DMS53 treated with DMSO at 0.1 percent for 48 hours (cell line): ENCODE measurements around the gene OR11G2.
"Not testable (repeated sequence)": the region's sequence is repeated elsewhere in the genome, so short reads cannot be mapped to it uniquely, and the experiment has no call there.

Experiments used
- DNase-seq: peaks from one replicate; lab custom pipeline; 2025; ENCODE audit not compliant: unreplicated experiment; lab: John Stamatoyannopoulos, UW

The OR11G2 gene, protein sequence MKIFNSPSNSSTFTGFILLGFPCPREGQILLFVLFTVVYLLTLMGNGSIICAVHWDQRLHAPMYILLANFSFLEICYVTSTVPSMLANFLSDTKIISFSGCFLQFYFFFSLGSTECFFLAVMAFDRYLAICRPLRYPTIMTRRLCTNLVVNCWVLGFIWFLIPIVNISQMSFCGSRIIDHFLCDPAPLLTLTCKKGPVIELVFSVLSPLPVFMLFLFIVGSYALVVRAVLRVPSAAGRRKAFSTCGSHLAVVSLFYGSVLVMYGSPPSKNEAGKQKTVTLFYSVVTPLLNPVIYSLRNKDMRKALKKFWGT

DNA sequence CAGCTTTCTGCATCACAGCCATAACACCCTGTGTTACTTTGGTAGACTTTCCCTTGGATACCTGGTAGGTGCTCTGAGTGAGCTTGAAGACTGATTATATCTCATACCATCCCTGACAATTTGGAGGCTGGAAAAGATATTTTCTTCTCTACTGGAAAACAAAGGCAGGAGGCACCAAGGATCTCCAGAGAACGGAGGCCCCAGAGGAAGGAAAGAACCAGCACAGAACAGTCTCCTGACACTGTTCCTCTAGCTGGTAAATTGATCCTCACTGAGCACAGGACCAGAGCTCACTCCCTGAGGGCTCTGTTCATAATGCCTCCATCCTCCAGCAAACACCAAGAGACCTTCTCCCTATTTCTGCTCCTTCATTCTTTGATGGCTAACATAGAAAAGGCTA lies at the start of gene OR11G2:
TSS of gene OR11G2 (plus strand) at position 301 of the 400 bp plus-strand sequence. CDS start 6,542 bp downstream, outside the sequence.
- no peak for DNase-seq

DNA sequence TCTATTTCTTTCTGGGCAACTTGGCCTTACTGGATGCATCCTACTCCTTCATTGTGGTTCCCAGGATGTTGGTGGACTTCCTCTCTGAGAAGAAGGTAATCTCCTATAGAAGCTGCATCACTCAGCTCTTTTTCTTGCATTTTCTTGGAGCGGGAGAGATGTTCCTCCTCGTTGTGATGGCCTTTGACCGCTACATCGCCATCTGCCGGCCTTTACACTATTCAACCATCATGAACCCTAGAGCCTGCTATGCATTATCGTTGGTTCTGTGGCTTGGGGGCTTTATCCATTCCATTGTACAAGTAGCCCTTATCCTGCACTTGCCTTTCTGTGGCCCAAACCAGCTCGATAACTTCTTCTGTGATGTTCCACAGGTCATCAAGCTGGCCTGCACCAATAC lies 46.8 kb upstream of the OR11G2 start:
- no peak for DNase-seq

DNA sequence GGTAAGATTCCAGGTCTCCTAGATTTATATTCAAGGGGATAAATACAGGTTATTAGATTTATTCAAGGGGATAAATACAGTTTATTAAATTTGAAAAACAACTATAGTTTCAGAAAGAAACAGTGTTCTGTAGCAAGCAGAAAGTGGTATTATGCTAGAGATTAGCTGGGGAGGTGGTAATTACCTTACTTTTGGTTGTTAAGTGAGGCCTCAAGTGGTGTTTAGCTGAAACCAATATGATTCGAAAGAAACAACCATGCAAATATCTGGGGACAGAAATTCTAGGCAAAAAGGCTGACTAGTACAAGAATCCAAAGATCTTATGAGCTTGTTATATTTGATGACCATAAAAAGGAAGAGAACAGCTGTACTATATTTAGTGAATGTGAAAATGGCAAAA lies 45.9 kb upstream of the OR11G2 start:
- no peak for DNase-seq

DNA sequence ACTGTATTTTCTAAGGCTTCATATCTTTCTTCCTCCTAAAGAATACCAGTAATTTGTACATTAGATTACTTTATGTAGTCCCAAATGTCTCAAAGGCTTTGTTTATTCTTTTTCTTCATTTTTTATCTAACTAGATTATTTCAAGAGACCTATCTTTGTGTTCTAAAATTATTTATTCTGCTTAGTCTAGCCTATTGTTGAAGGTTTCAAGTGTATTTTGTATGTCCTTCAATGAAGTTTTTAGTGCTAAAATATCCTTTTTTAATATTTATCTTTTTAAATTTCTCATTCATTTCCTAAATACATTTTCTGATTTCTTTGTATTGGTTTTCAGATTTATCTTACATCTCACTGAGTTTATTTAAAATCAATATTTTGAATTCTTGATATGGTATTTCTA lies 26.2 kb upstream of the OR11G2 start:
- no peak for DNase-seq

DNA sequence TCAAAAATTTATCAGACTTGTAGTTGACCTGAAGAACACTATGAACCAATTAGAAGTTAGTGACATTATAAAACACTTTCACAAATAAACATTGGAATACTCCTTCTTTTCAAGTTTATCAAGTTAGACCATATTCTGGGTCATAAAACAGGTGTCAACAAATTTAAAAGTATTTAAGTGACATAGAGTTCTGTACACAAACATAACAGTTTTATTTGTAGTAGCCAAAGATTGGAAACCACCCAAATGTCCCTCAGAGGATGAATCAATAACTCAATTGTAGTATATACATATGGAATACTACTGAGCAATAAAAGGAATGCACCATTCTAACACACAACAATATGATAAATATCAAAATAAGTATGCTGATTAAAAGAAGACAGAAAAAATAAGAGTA lies 23.6 kb upstream of the OR11G2 start:
- DNase-seq: no peak

DNA sequence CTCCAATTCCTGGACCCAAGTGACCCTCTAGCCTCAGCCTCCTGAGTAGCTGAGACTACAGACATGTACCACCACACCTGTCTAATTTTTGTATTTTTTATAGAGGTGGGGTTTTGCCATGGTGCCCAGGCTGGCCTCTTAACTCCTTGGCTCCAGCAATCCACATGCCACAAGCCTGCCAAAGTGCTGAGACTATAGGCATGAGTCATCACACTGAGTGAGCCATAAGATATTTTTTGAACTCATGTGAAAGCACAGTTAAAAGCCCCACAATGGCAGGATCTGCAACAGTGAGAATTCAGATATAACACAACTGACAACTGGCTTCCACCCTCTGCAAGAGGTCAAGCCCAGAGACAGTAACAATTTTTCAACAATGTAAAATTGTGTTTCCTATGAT lies 20.8 kb upstream of the OR11G2 start:
- DNase-seq: not testable (repeated sequence)

DNA sequence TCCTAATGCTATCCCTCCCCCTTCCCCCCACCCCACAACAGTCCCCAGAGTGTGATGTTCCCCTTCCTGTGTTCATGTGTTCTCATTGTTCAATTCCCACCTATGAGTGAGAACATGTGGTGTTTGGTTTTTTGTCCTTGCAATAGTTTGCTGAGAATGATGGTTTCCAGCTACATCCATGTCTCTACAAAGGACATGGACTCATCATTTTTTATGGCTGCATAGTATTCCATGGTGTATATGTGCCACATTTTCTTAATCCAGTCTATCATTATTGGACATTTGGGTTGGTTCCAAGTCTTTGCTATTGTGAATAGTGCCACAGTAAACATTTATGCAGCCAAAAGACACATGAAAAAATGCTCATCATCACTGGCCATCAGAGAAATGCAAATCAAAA lies 16.5 kb upstream of the OR11G2 start:
- not testable (repeated sequence) for DNase-seq

DNA sequence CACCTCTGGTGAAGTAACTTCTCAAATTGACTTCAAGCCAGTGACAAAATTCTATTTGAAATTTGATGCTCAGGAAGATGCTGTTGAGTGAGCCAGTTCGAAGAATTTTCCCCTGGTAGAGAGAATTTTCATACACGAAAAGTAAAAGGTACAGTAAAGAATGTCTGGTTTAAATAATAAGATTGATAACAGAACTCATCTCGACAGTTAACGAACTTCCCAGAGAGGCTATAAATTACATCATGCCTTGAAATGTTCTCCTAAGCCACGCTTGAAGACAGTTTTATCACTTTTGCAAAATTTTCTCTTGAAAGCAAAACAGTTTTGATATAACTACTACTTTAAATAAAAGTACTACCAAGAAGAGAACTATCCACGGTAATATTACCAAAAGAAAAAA lies 14.4 kb upstream of the OR11G2 start:
- DNase-seq: no peak

DNA sequence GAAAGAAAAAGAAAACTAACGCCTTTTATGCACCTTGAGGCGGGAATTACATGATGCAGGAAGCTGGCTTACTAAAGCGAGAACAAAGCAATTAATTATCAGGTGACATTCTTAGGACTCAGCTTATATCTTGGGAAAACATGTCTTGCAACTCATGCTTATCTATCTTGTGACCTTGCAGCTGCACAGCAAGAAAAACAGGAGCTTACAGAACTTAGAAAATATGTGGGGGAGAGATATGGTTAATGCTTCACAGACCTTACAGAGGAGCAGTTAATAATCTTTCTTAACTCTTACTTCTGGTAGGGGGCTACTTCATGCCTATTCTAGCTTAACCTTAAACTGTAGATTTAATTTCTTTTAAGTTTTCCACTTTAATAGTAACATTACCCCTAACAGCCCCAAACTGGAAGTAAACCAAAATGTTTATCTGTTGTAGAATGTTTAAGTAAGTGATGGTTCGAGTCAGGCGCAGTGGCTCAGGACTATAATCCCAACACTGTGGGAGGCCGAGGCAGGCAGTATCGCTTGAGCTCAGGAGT lies 13.2 kb upstream of the OR11G2 start:
- no peak for DNase-seq

DNA sequence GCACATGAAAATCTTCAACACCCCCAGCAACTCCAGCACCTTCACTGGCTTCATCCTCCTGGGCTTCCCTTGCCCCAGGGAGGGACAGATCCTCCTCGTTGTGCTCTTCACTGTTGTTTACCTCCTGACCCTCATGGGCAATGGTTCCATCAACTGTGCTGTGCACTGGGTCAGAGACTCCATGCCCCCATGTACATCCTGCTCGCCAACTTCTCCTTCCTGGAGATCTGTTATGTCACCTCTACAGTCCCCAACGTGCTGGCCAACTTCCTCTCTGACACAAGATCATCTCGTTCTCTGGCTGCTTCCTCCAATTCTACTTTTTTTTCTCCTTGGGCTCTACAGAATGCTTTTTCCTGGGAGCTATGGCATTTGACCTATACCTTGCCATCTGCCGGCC lies 11.5 kb upstream of the OR11G2 start:
- DNase-seq: no peak

DNA sequence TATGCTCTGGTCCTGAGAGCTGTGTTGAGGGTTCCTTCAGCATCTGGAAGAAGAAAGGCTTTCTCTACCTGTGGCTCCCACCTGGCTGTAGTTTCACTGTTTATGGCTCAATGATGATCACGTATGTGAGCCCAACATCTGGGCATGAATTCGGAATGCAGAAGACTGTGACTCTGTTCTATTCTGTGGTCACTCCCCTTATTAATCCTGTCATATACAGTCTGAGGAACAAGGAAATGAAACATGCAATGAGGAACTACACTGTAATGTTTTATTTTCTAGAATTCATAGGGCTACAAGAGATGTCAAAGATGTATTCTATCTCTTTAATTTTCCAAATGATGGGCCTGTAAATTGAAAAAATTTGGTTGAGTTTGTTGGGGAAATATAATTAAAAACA lies 10.8 kb upstream of the OR11G2 start:
- DNase-seq: no peak

DNA sequence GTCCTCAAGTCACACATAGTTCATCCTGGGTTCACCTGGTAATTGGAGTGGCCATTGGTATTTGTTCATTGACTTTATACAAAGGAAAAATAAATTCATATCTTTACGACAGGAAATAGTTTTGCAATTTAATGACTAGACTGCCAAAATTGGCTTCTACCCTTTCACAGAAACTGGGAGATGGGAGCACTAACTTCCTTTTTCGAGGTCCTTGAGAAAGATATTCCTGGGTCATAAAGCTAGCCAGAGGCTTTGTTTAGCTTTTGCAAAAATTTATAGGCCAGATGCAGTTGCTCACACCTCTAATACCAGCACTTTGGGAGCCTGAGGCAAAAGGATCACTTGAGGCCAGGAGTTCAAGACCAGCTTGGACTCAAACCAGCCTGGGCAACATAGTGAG lies 10.2 kb upstream of the OR11G2 start:
- no peak for DNase-seq

DNA sequence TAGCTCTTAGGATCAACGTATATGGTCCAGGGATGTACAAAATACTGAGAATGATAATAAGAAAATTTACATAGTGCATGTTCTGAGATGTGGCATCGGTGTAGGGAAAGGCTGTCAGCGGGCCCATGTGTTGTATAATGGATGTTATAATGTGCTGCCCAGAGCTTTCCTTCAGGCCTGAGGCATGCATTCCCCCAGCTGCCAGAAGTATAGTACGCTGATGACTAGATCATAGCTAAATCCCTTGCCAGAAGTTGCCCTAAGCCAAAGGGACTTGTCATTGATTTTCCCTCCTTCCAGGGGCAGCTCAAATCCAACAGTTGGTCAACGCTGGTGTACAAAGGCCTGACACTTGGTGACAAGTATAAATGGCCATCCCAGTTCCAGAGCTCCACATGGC lies 6.5 kb upstream of the OR11G2 start:
- DNase-seq: no peak

DNA sequence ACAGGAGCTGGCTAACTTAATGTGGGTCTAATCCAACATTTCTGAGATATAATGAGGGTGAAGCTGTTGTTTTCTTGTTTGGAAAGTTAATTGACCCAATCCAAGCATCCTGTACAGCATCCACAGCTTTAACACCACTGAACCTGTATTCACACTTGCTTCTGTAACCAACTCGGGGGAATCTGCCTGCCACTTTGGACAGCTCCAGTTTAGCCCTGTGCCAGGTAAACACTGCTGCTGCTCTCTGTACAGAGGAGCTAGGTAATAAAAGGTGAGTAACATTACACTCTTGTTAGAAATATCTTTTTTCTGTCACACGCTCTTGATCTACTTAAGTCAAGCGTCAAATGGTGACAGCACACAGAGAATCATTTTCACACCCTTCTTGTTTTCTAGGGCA lies 700 bp downstream of the OR11G2 start:
- DNase-seq: no peak

DNA sequence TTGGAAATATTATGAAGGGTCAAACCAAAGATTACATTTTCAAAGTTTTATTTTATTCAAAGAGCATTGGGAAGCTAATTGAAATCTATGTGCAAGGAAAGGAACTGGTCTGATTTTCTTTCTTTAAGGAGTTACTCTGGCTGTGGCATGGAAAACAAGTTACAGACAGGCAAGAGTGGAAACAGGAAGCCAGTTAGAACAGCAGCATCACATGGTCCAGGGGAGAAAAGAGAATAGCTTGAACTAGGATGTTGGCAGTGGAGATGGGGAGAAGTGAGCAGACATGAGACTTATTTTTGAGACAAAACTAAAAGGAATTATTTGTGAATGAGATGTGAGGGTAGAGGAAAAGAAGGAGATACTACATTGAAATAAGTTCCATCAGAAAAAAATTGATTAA lies 3.4 kb downstream of the OR11G2 start:
- no peak for DNase-seq

DNA sequence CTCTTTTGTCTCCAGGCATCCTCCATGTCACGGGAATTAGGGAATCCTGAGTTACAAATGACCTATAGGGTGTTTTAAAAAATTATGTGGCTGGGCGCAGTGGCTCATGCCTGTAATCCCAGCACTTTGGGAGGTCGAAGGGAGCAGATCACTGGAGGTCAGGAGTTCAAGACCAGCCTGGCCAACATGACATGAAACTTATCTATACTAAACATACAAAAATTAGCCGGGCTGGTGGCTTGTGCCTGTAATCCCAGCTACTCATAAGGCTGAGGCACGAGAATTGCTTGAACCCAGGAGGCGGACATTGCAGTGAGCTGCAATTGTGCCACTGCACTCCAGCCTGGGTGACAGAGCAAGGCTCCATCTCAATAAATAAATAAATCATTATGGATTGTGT lies 4.5 kb downstream of the OR11G2 start:
- DNase-seq: not testable (repeated sequence)

DNA sequence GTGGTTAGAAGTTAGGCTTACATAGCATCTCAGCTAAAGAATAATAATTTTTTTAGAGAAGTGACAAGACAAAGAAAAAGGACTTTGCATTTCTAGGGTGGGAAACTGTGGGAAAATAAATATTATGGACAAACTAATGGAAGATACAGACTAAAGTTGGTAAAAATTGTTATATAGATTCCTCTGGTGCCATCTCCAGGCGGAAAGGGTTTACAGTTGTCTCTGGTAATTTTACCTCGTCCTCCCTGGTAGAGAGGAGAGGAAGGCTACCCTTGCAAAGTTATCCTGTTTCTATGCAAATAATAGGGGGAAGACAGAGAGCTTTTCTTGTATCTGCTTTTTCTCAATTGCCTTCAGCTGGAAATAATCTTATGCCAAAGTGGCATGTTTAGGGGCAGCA lies 5.2 kb downstream of the OR11G2 start:
- DNase-seq: no peak

DNA sequence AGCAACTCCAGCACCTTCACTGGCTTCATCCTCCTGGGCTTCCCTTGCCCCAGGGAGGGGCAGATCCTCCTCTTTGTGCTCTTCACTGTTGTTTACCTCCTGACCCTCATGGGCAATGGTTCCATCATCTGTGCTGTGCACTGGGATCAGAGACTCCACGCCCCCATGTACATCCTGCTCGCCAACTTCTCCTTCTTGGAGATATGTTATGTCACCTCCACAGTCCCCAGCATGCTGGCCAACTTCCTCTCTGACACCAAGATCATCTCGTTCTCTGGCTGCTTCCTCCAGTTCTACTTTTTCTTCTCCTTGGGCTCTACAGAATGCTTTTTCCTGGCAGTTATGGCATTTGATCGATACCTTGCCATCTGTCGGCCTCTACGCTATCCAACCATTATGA lies 6.8 kb downstream of the OR11G2 start:
- DNase-seq: no peak

DNA sequence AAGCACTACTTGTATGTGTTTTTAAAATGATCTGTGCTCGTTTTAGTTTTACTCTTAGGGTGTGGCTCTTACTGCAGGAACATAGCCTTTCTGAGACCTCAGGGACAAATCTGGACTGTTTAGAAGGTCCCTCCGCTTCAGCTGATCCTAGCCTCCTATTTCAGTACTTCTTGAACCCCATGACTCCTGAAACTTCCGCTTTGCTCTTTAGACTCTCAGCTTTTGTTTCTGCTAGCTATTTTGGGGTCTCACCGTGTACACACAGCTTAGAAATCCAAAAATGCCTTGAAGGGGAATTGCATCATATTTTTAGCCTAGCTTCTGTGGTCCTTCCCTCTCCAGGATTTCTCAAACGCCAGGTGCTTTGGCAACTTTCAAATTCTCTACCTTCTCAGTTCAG lies 8.3 kb downstream of the OR11G2 start:
- DNase-seq: no peak

DNA sequence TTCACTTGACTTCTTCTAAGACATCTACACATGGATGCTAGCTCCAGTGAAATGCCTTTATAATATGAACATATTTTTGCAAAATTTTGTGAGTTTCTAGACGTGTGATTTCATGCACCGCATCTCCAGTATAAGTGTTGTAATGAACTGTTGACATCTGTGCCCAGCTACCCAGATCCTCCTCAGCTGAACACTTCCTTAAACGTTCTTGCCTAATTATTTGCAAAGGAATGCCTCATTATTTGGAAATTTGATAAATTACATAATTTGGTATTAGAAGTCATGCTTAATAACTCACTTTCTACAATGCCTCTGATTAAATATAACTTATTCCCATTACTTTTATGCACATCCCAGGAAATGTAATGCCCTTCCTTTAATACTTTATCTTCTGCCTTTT lies 14.0 kb downstream of the OR11G2 start:
- DNase-seq: no peak

DNA sequence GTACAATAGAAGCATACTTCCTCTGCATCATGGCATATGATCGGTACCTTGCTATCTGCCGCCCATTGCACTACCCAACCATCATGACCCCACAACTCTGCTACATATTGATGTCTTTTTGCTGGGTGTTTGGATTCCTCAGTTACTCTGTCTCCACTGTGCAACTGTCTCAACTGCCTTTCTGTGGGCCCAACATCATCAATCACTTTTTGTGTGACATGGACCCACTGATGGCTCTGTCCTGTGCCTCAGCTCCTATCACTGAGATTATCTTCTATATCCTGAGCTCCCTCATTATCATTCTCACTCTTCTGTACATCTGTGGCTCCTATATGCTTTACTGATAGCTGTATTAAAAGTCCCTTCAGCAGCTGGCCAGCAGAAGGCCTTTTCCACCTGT lies 18.9 kb downstream of the OR11G2 start:
- no peak for DNase-seq

DNA sequence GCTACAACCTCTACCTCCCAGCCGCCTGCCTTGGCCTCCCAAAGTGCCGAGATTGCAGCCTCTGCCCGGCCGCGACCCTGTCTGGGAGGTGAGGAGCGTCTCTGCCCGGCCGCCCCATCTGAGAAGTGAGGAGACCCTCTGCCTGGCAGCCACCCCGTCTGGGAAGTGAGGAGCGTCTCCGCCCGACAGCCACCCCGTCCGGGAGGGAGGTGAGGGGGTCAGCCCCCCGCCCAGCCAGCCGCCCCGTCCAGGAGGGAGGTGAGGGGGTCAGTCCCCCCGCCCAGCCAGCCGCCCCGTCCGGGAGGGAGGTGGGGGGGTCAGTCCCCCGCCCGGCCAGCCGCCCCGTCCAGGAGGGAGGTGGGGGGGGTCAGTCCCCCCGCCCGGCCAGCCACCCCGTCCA lies 21.7 kb downstream of the OR11G2 start:
- not testable (repeated sequence) for DNase-seq

DNA sequence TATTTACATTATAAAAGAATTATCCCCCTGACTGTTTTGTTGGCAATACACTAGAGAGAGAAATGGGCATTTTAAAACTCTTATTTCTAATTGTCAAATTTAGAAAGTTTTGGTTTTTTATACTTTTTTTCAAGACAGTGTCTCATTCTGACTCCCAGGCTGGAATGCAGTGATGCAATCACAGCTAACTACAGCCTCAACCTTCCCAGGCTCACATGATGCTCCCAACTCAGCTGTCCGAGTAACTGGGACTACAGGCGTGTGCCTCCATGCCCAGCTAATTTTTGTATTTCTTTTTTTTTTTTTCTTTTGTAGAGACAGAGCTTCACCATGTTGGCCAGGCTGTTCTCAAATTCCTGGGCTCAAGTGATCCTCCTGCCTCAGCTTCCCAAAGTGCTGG lies 24.5 kb downstream of the OR11G2 start:
- no peak for DNase-seq
